Measurements from ENCODE around the gene TCF19.

- TF ChIP-seq CTCF (conservative IDR thresholded peaks at IDR 0.05 in 1 of 2, IDR thresholded peaks at IDR 0.05 in 1 of 2; ENCODE audit: low read depth in 1 of 2, low read length in 2 of 2) (no peak), EZH2 (IDR thresholded peaks at IDR 0.05; ENCODE audit: low read length, missing control alignments) (no peak)
Observed at GRCh38 chr6:31158140-31158862, at the start of gene TCF19.

Data from fibroblast of lung (primary cell).